ENCODE measurements around the gene PSMC3IP. TPM values are rescaled to one million over a fixed set of nuclear protein-coding genes. Genes with fewer than 3 reads are reported as not detected.
A peak's percentile ranks its signal among the peaks of the same experiment; 100 is the strongest.

Gene PSMC3IP
- total and polyA plus RNA-seq, 2 donors from 2014 or later, result 3.6 to 5.8 TPM

DNA sequence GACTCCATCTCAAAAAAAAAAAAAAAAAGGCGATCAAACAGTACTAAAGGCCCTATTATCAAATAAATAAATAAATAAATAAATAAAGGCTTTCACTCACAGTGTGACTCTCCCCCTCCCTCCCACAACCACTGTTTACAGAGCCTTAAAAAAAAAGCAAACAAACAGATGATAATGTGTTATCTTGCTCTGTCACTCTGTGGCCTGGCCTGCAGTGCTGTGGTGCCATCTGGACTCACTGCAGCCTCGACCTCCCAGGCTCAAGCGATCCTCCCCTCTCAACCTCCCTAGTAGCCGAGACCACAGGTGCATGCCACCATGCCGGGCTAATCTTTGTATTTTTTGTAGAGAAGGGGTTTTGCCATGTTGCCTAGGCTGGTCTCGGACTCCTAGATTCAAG is 49.6 kb downstream of the PSMC3IP start:
- DNase-seq, result peak in 1 of 5 donors; percentile 56
- intact Hi-C loops (cut with DNase I), result no loop called here
- Histone ChIP-seq H3K4me3 (ENCODE audit: low read length in 3 of 3) (no peak overlapping the region), H3K27ac (ENCODE audit: low read depth in 2 of 2, low read length in 2 of 2) (no peak overlapping the region), H3K36me3 (ENCODE audit: control insufficient read depth in 2 of 3, insufficient read depth in 3 of 3, low read length in 3 of 3) (peaks cover 0 to under 1% (median 0%) of the 10 kb centered on the region in 3 donors), H3K9me3 (ENCODE audit: control insufficient read depth in 2 of 3, insufficient read depth in 1 of 3, low read length in 3 of 3) (no peaks in the 10 kb centered on the region), H3K27me3 (ENCODE audit: control insufficient read depth, insufficient read depth, low read length) (no peaks in the 10 kb centered on the region), H3K9ac (ENCODE audit: low read length in 3 of 3) (no peak overlapping the region), H3K4me1 (ENCODE audit: control insufficient read depth in 2 of 3, insufficient read depth in 2 of 3, low read depth in 1 of 3, low read length in 3 of 3) (peaks cover 0 to 6% (median 4%) of the 10 kb centered on the region in 3 donors)
- TF ChIP-seq, protein P1, sequence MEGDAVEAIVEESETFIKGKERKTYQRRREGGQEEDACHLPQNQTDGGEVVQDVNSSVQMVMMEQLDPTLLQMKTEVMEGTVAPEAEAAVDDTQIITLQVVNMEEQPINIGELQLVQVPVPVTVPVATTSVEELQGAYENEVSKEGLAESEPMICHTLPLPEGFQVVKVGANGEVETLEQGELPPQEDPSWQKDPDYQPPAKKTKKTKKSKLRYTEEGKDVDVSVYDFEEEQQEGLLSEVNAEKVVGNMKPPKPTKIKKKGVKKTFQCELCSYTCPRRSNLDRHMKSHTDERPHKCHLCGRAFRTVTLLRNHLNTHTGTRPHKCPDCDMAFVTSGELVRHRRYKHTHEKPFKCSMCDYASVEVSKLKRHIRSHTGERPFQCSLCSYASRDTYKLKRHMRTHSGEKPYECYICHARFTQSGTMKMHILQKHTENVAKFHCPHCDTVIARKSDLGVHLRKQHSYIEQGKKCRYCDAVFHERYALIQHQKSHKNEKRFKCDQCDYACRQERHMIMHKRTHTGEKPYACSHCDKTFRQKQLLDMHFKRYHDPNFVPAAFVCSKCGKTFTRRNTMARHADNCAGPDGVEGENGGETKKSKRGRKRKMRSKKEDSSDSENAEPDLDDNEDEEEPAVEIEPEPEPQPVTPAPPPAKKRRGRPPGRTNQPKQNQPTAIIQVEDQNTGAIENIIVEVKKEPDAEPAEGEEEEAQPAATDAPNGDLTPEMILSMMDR (IDR thresholded peaks at IDR 0.05; ENCODE audit: borderline replicate concordance, extremely low read depth, insufficient read depth), result no peak
- no peak for FAIRE-seq

DNA sequence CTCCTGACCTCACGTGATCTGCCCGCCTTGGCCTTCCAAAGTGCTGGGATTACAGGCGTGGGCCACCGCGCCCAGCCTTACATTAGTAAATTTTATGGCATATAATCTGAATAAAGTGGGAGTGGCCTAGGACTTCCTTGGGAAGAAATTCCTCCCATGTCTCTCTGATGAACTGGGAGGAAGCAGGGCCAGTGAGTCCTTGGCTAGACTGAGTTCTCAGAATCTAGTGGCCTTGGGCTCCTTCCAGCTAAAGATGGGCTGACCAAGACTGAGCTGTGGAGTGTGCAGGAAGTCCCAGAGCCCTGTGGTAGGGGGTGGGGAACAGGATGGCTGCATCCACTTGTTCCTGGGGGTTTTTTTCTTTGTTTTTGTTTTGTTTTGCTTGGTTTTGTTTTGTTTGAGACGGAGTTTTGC is 51.5 kb downstream of the PSMC3IP start:
- H3K27ac ChIP-seq (ENCODE audit: low read depth in 2 of 2, low read length in 2 of 2), result no peak overlapping the region
- FAIRE-seq (no peak), DNase-seq (peak in 1 of 5 donors; percentile 59)
- H3K9ac ChIP-seq (ENCODE audit: low read length in 3 of 3), result no peak overlapping the region
- H3K9me3 ChIP-seq (ENCODE audit: control insufficient read depth in 2 of 3, insufficient read depth in 1 of 3, low read length in 3 of 3), result no peaks in the 10 kb centered on the region
- no peak overlapping the region for H3K4me3 ChIP-seq (ENCODE audit: low read length in 3 of 3)
- peaks cover 2 to 23% (median 18%) of the 10 kb centered on the region in 3 donors for H3K4me1 ChIP-seq (ENCODE audit: control insufficient read depth in 2 of 3, insufficient read depth in 2 of 3, low read depth in 1 of 3, low read length in 3 of 3)
- H3K36me3 ChIP-seq (ENCODE audit: control insufficient read depth in 2 of 3, insufficient read depth in 3 of 3, low read length in 3 of 3), result peaks cover 0 to 17% (median 6%) of the 10 kb centered on the region in 3 donors
- no peaks in the 10 kb centered on the region for H3K27me3 ChIP-seq (ENCODE audit: control insufficient read depth, insufficient read depth, low read length)
- intact Hi-C loops (cut with DNase I), result no loop called here
- TF ChIP-seq, protein P1 (IDR thresholded peaks at IDR 0.05; ENCODE audit: borderline replicate concordance, extremely low read depth, insufficient read depth), result no peak

DNA sequence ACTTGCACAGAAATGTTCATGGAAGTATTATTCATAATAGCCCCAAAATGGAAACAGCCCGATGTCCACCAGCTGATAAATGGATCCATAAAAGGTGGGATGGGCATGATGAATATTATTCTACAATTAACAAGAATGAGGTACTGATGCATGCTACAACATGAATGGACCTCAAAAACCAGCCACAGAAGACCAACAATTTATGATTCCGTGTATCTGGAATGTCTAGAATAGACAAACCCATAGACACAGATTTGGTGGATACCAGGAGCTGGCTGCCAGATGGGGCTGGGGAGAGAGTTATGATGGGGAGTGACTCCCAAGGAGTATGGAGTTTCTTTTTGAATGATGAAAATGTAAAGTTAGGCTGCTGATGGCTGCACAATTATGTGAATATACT is 52.3 kb downstream of the PSMC3IP start:
- FAIRE-seq, result no peak
- Histone ChIP-seq H3K36me3 (ENCODE audit: control insufficient read depth in 2 of 3, insufficient read depth in 3 of 3, low read length in 3 of 3) (peaks cover 0 to 17% (median 7%) of the 10 kb centered on the region in 3 donors), H3K9me3 (ENCODE audit: control insufficient read depth in 2 of 3, insufficient read depth in 1 of 3, low read length in 3 of 3) (no peaks in the 10 kb centered on the region), H3K4me3 (ENCODE audit: low read length in 3 of 3) (no peak overlapping the region), H3K27me3 (ENCODE audit: control insufficient read depth, insufficient read depth, low read length) (no peaks in the 10 kb centered on the region), H3K27ac (ENCODE audit: low read depth in 2 of 2, low read length in 2 of 2) (peak overlapping the region in 1 of 2 donors; percentile 47), H3K9ac (ENCODE audit: low read length in 3 of 3) (no peak overlapping the region), H3K4me1 (ENCODE audit: control insufficient read depth in 2 of 3, insufficient read depth in 2 of 3, low read depth in 1 of 3, low read length in 3 of 3) (peaks cover 8 to 30% (median 26%) of the 10 kb centered on the region in 3 donors)
- TF ChIP-seq, protein P1 (IDR thresholded peaks at IDR 0.05; ENCODE audit: borderline replicate concordance, extremely low read depth, insufficient read depth), result no peak
- peak in 1 of 5 donors; percentile 21 for DNase-seq
- intact Hi-C loops (cut with DNase I), result no loop called here

Measured in kidney (tissue), 14 donors.